Epithelial cell of esophagus (primary cell): ENCODE measurements around the gene METRNL.

Experiments
- DNase-seq: peaks from one replicate; pipeline ENCODE4 v3.0.0; 2010; ENCODE audit warnings: low read depth
- H3K4me3 ChIP-seq: 2 replicates; pipeline ENCODE4 v1.5.1; 2011; ENCODE audit warnings: mild to moderate bottlenecking, low read length, control low read depth
- CTCF ChIP-seq: IDR thresholded peaks from 2 replicates; pipeline ENCODE4 v1.5.1; 2011; ENCODE audit warnings: low read depth, mild to moderate bottlenecking, low read length, control low read depth, inconsistent platforms; ENCODE audit not compliant: insufficient read depth; ENCODE audit errors: missing control alignments

The METRNL gene

GRCh38 chr17:83091257-83092141 is 12.1 kb downstream of the METRNL start:
- DNase-seq: peak; percentile 34
- no peak overlapping the region for H3K4me3 ChIP-seq
- no peak for TF ChIP-seq CTCF

- H3K4me3 ChIP-seq: no peak overlapping the region
- no peak for TF ChIP-seq CTCF
- no peak for DNase-seq
Observed at GRCh38 chr17:83092186-83092585, 12.8 kb downstream of the METRNL start.

GRCh38 chr17:83092931-83093330 is 13.5 kb downstream of the METRNL start:
- no peak for TF ChIP-seq CTCF
- no peak for DNase-seq
- H3K4me3 ChIP-seq: no peak overlapping the region

- DNase-seq: no peak
- TF ChIP-seq CTCF: no peak
- H3K4me3 ChIP-seq: no peak overlapping the region
Observed at GRCh38 chr17:83093506-83093905, 14.1 kb downstream of the METRNL start.

- H3K4me3 ChIP-seq: no peak overlapping the region
- TF ChIP-seq CTCF: no peak
- no peak for DNase-seq
Observed at GRCh38 chr17:83094291-83094690, 14.9 kb downstream of the METRNL start.

- no peak overlapping the region for H3K4me3 ChIP-seq
- TF ChIP-seq CTCF: no peak
- DNase-seq: no peak
Observed at GRCh38 chr17:83095016-83095415, 15.6 kb downstream of the METRNL start.
